ENCODE data around the gene KIAA1614. TPM values are rescaled to one million over a fixed set of nuclear protein-coding genes. Genes with fewer than 3 reads are reported as not detected.
"Not testable (repeated sequence)": the region's sequence is repeated elsewhere in the genome, so short reads cannot be mapped to it uniquely, and the experiment has no call there.

KIAA1614 gene
- polyA plus RNA-seq, 1 donor (not counting 4 experiments of a cell fraction or from before 2014, with no cell fraction given), result 0.03 TPM

GRCh38 chr1:180967558-180967957, 54.9 kb downstream of the KIAA1614 start:
- TF ChIP-seq EZH2 (IDR thresholded peaks at IDR 0.05; ENCODE audit: low read length) (no peak), CTCF (optimal IDR thresholded peaks at IDR 0.05 in 1 of 3, IDR thresholded peaks at IDR 0.05 in 1 of 3, conservative IDR thresholded peaks at IDR 0.05 in 1 of 3; ENCODE audit: extremely low read depth in 1 of 3, insufficient read depth in 2 of 3, low read length in 3 of 3) (no peak)
- no peaks in the 10 kb centered on the region for H3K4me1 ChIP-seq (ENCODE audit: control insufficient read depth, extremely low read depth, insufficient read depth, low read length)
- H2AFZ ChIP-seq (ENCODE audit: control insufficient read depth, low read length), result no peak overlapping the region
- dilution Hi-C loops (cut with MboI; ENCODE audit: extremely low pct_ligation_motif_present, low sequenced_read_pairs), result no loop called here
- H3K79me2 ChIP-seq (ENCODE audit: control insufficient read depth, insufficient read depth, low read length), result no peaks in the 10 kb centered on the region
- no peaks in the 10 kb centered on the region for H3K27me3 ChIP-seq (ENCODE audit: control insufficient read depth, extremely low read depth, insufficient read depth, low read length)
- DNase-seq (ENCODE audit: low read depth, low spot score) (no peak), FAIRE-seq (no peak)
- no peaks in the 10 kb centered on the region for H3K9me1 ChIP-seq (ENCODE audit: control insufficient read depth, extremely low read depth, insufficient read depth, low read length)
- no peak overlapping the region for H3K9ac ChIP-seq (ENCODE audit: control insufficient read depth, extremely low read depth, insufficient read depth, low read length)
- no peaks in the 10 kb centered on the region for H3K9me3 ChIP-seq (ENCODE audit: control insufficient read depth, low read depth, low read length)
- H3K36me3 ChIP-seq (ENCODE audit: control insufficient read depth in 2 of 2, extremely low read depth in 1 of 2, insufficient read depth in 2 of 2, low read length in 2 of 2), result peaks cover 14 to 30% of the 10 kb centered on the region in 2 experiments
- H3K27ac ChIP-seq (ENCODE audit: control insufficient read depth, insufficient read depth, low read length), result no peak overlapping the region
- no peaks in the 10 kb centered on the region for H4K20me1 ChIP-seq (ENCODE audit: control insufficient read depth, extremely low read depth, insufficient read depth, low read length)
- H3K4me3 ChIP-seq (ENCODE audit: control insufficient read depth in 2 of 3, extremely low read depth in 1 of 3, insufficient read depth in 2 of 3, low read depth in 1 of 3, low read length in 3 of 3), result no peak overlapping the region
- no peak overlapping the region for H3K4me2 ChIP-seq (ENCODE audit: control insufficient read depth, extremely low read depth, insufficient read depth, low read depth, low read length)

- H3K9me1 ChIP-seq (ENCODE audit: control insufficient read depth, extremely low read depth, insufficient read depth, low read length); dilution Hi-C loops (cut with MboI; ENCODE audit: extremely low pct_ligation_motif_present, low sequenced_read_pairs); H3K9me3 ChIP-seq (ENCODE audit: control insufficient read depth, low read depth, low read length); FAIRE-seq; H3K4me2 ChIP-seq (ENCODE audit: control insufficient read depth, extremely low read depth, insufficient read depth, low read depth, low read length); H4K20me1 ChIP-seq (ENCODE audit: control insufficient read depth, extremely low read depth, insufficient read depth, low read length); H3K4me3 ChIP-seq (ENCODE audit: control insufficient read depth in 2 of 3, extremely low read depth in 1 of 3, insufficient read depth in 2 of 3, low read depth in 1 of 3, low read length in 3 of 3); H3K79me2 ChIP-seq (ENCODE audit: control insufficient read depth, insufficient read depth, low read length); H3K27me3 ChIP-seq (ENCODE audit: control insufficient read depth, extremely low read depth, insufficient read depth, low read length); H3K4me1 ChIP-seq (ENCODE audit: control insufficient read depth, extremely low read depth, insufficient read depth, low read length); H3K9ac ChIP-seq (ENCODE audit: control insufficient read depth, extremely low read depth, insufficient read depth, low read length); DNase-seq (ENCODE audit: low read depth, low spot score); H3K27ac ChIP-seq (ENCODE audit: control insufficient read depth, insufficient read depth, low read length); H2AFZ ChIP-seq (ENCODE audit: control insufficient read depth, low read length): not testable (repeated sequence)
- peaks cover 14 to 34% of the 10 kb centered on the region in 2 experiments for H3K36me3 ChIP-seq (ENCODE audit: control insufficient read depth in 2 of 2, extremely low read depth in 1 of 2, insufficient read depth in 2 of 2, low read length in 2 of 2)
Observed at GRCh38 chr1:180968834-180969233, 56.1 kb downstream of the KIAA1614 start.

GRCh38 chr1:180969434-180969833, 56.7 kb downstream of the KIAA1614 start:
- Histone ChIP-seq H3K27me3 (ENCODE audit: control insufficient read depth, extremely low read depth, insufficient read depth, low read length) (no peaks in the 10 kb centered on the region), H3K4me1 (ENCODE audit: control insufficient read depth, extremely low read depth, insufficient read depth, low read length) (no peaks in the 10 kb centered on the region), H3K9ac (ENCODE audit: control insufficient read depth, extremely low read depth, insufficient read depth, low read length) (no peak overlapping the region), H3K9me3 (ENCODE audit: control insufficient read depth, low read depth, low read length) (no peaks in the 10 kb centered on the region), H2AFZ (ENCODE audit: control insufficient read depth, low read length) (no peak overlapping the region), H3K4me3 (ENCODE audit: control insufficient read depth in 2 of 3, extremely low read depth in 1 of 3, insufficient read depth in 2 of 3, low read depth in 1 of 3, low read length in 3 of 3) (no peak overlapping the region), H3K79me2 (ENCODE audit: control insufficient read depth, insufficient read depth, low read length) (no peaks in the 10 kb centered on the region), H3K4me2 (ENCODE audit: control insufficient read depth, extremely low read depth, insufficient read depth, low read depth, low read length) (no peak overlapping the region), H3K36me3 (ENCODE audit: control insufficient read depth in 2 of 2, extremely low read depth in 1 of 2, insufficient read depth in 2 of 2, low read length in 2 of 2) (peaks cover 14 to 35% of the 10 kb centered on the region in 2 experiments), H3K9me1 (ENCODE audit: control insufficient read depth, extremely low read depth, insufficient read depth, low read length) (no peaks in the 10 kb centered on the region), H4K20me1 (ENCODE audit: control insufficient read depth, extremely low read depth, insufficient read depth, low read length) (no peaks in the 10 kb centered on the region), H3K27ac (ENCODE audit: control insufficient read depth, insufficient read depth, low read length) (no peak overlapping the region)
- no peak for FAIRE-seq
- dilution Hi-C loops (cut with MboI; ENCODE audit: extremely low pct_ligation_motif_present, low sequenced_read_pairs), result no loop called here
- no peak for DNase-seq (ENCODE audit: low read depth, low spot score)
- TF ChIP-seq EZH2 (IDR thresholded peaks at IDR 0.05; ENCODE audit: low read length), result no peak
- TF ChIP-seq CTCF (optimal IDR thresholded peaks at IDR 0.05 in 1 of 3, IDR thresholded peaks at IDR 0.05 in 1 of 3, conservative IDR thresholded peaks at IDR 0.05 in 1 of 3; ENCODE audit: extremely low read depth in 1 of 3, insufficient read depth in 2 of 3, low read length in 3 of 3), result no peak
